Endothelial cell of umbilical vein (primary cell): ENCODE results near the gene LRRC39. TPM values are rescaled to one million over a fixed set of nuclear protein-coding genes. Genes with fewer than 3 reads are reported as not detected.

Experiments used
- BruUV-seq: library from RNA; stranded (reverse); fragments of 400-500 nt; replicated peaks from 2 replicates; lab custom pipeline; 2021; lab: Mats Ljungman, UMichigan
- CTCF ChIA-PET: fragments of 300-600, 350-600 bp; sonication (Branson Sonifier 250); formaldehyde crosslinking; loops from one replicate; lab custom pipeline; 2021; ENCODE audit warnings: antibody characterized with exemption, inconsistent platforms; lab: Charles Lee
- POLR2A ChIA-PET: fragments of 300-600, 350-600 bp; sonication (Branson Sonifier 250); formaldehyde crosslinking; loops from one replicate; lab custom pipeline; 2021; ENCODE audit warnings: antibody characterized with exemption, inconsistent platforms; lab: Charles Lee
- DNase-seq: peaks from one replicate; pipeline ENCODE4 v3.0.0-alpha.2; 2011; ENCODE audit warnings: low read depth, low spot score
- FAIRE-seq: peaks from 2 replicates; lab custom pipeline; 2011; peaks lifted over from hg19 to GRCh38; lab: Jason Lieb, UNC
- H2AFZ ChIP-seq: 2 replicates; pipeline ENCODE4 v1.6.0; 2012; ENCODE audit warnings: low read depth, low read length, control low read depth, inconsistent platforms
- H3K27ac ChIP-seq: 2 replicates; pipeline ENCODE4 v1.5.1; 2011; ENCODE audit warnings: low read depth, mild to moderate bottlenecking, control low read depth, low read length, moderate library complexity; ENCODE audit not compliant: insufficient read depth
- H3K27me3 ChIP-seq, 2 experiments: 2 replicates each; pipeline versions ENCODE4 v1.6.0 to v1.6.1; 2011; ENCODE audit warnings: low read length in 2 of 2, mixed read lengths in 1 of 2; ENCODE audit not compliant: control insufficient read depth in 2 of 2, insufficient read depth in 2 of 2
- H3K36me3 ChIP-seq, 2 experiments: 2 replicates in 1 of 2; 3 replicates in 1 of 2; pipeline ENCODE4 v1.5.1; 2011; ENCODE audit warnings: low read length in 2 of 2, mild to moderate bottlenecking in 1 of 2, moderate library complexity in 1 of 2; ENCODE audit not compliant: control insufficient read depth in 2 of 2, insufficient read depth in 2 of 2; ENCODE audit errors: extremely low read depth in 1 of 2
- H3K4me1 ChIP-seq: 3 replicates; pipeline ENCODE4 v1.5.1; 2011; ENCODE audit warnings: mild to moderate bottlenecking, low read length; ENCODE audit not compliant: control insufficient read depth, insufficient read depth; ENCODE audit errors: extremely low read depth
- H3K4me2 ChIP-seq: 2 replicates; pipeline ENCODE4 v1.6.1; 2011; ENCODE audit warnings: low read length, control low read depth, mixed read lengths; ENCODE audit not compliant: insufficient read depth
- H3K4me3 ChIP-seq, 3 experiments: fragments of 200-600 bp in 1 of 3; sonication (generic), shearing (Covaris generic) in 1 of 3; replicated peaks in 1 of 3; 2 replicates each; pipeline ENCODE4 v1.5.1; 2011 to 2016; ENCODE audit warnings: control low read depth in 3 of 3, low read length in 3 of 3, mild to moderate bottlenecking in 2 of 3, inconsistent platforms in 1 of 3, low read depth in 1 of 3, moderate library complexity in 1 of 3; ENCODE audit not compliant: insufficient read depth in 1 of 3
- H3K79me2 ChIP-seq: 2 replicates; pipeline ENCODE4 v1.6.0; 2012; ENCODE audit warnings: low read length, inconsistent platforms; ENCODE audit not compliant: control insufficient read depth, insufficient read depth
- H3K9ac ChIP-seq: replicated peaks from 2 replicates; pipeline ENCODE3; 2011; ENCODE audit warnings: low read length, control low read depth; ENCODE audit not compliant: insufficient read depth; ENCODE audit errors: extremely low read depth
- H3K9me1 ChIP-seq: replicated peaks from 3 replicates; pipeline ENCODE4 v1.6.0; 2011; ENCODE audit warnings: mild to moderate bottlenecking, low read length; ENCODE audit not compliant: control insufficient read depth, insufficient read depth; ENCODE audit errors: extremely low read depth
- H3K9me3 ChIP-seq: replicated peaks from 2 replicates; pipeline ENCODE4 v1.5.1; 2012; ENCODE audit warnings: low read length, inconsistent platforms; ENCODE audit not compliant: control insufficient read depth, insufficient read depth
- H4K20me1 ChIP-seq: replicated peaks from 2 replicates; pipeline ENCODE3; 2011; ENCODE audit warnings: mild to moderate bottlenecking, low read length; ENCODE audit not compliant: control insufficient read depth, insufficient read depth; ENCODE audit errors: extremely low read depth
- CTCF ChIP-seq, 2 donors: IDR thresholded peaks; 1 replicate in 1 of 2; 2 replicates in 1 of 2; pipeline ENCODE4 v1.5.1; 2011; ENCODE audit warnings: low read length in 2 of 2, mild to moderate bottlenecking in 2 of 2, moderate library complexity in 2 of 2, control low read depth in 1 of 2, inconsistent platforms in 1 of 2, low read depth in 1 of 2; ENCODE audit not compliant: insufficient read depth in 1 of 2; ENCODE audit errors: extremely low read depth in 1 of 2
- EZH2 ChIP-seq: IDR thresholded peaks from 2 replicates; pipeline ENCODE4 v1.6.1; 2012; ENCODE audit warnings: borderline replicate concordance, low read depth, mild to moderate bottlenecking, moderate library complexity, low read length, inconsistent platforms; ENCODE audit not compliant: severe bottlenecking
- FOS ChIP-seq: IDR thresholded peaks from 2 replicates; pipeline ENCODE4 v1.6.1; 2011; ENCODE audit warnings: mild to moderate bottlenecking, low read length, moderate library complexity, borderline replicate concordance; ENCODE audit not compliant: insufficient read depth
- JUN ChIP-seq: IDR thresholded peaks from 2 replicates; pipeline ENCODE4 v1.6.1; 2011; ENCODE audit warnings: borderline replicate concordance, low read depth; ENCODE audit not compliant: insufficient read length, insufficient read depth
- POLR2A ChIP-seq: IDR thresholded peaks from 2 replicates; pipeline ENCODE4 v1.6.1; 2012; ENCODE audit warnings: low read depth, mild to moderate bottlenecking, control low read depth, low read length
- POLR2AphosphoS5 ChIP-seq: IDR thresholded peaks from 2 replicates; pipeline ENCODE4 v1.6.1; 2012; ENCODE audit warnings: low read depth, mild to moderate bottlenecking, control low read depth, low read length, moderate library complexity; ENCODE audit not compliant: insufficient read depth
- dilution Hi-C: fragments of 300-500 bp; cut with MboI; formaldehyde crosslinking; loops from one replicate; pipeline ENCODE4 v1.15.0; 2019; ENCODE audit warnings: low sequenced_read_pairs; ENCODE audit not compliant: extremely low pct_ligation_motif_present
- intact Hi-C: fragments of 100-400 bp; cut with micrococcal nuclease; formaldehyde crosslinking; loops from one replicate; pipeline ENCODE4 v1.10.0; 2022
- polyA plus RNA-seq, 4 experiments: library from polyadenylated mRNA; depleted of rRNA in 3 of 4; stranded (reverse) in 3 of 4; unstranded in 1 of 4; fragments of >200 nt; gene quantifications; 2 replicates each; pipeline versions ENCODE4 v1.2.1 to v1.2.3, GENCODE V29; 2011 to 2012; ENCODE audit warnings: missing spikeins in 1 of 4
- total RNA-seq: library from RNA; stranded (reverse); gene quantifications from 2 replicates; pipeline ENCODE4 v1.2.3, GENCODE V29; 2021

The LRRC39 gene
- total and polyA plus RNA-seq, 2 donors (not counting 3 experiments of a cell fraction or from before 2014, with no cell fraction given): 0.40 to 0.65 TPM

GRCh38 chr1:100219457-100219856, 41.4 kb upstream of the LRRC39 start:
- POLR2A ChIA-PET: no interaction called here
- FAIRE-seq: no peak
- Histone ChIP-seq H3K4me2 (no peak overlapping the region), H3K79me2 (no peaks in the 10 kb centered on the region), H3K9ac (no peak overlapping the region), H3K4me3 (no peak overlapping the region), H3K36me3 (peaks cover 4 to 5% of the 10 kb centered on the region in 2 experiments), H2AFZ (no peak overlapping the region), H3K27ac (no peak overlapping the region), H3K4me1 (no peaks in the 10 kb centered on the region), H3K27me3 (no peaks in the 10 kb centered on the region), H3K9me1 (no peaks in the 10 kb centered on the region), H4K20me1 (no peaks in the 10 kb centered on the region), H3K9me3 (no peaks in the 10 kb centered on the region)
- DNase-seq: no peak
- TF ChIP-seq EZH2 (no peak), CTCF (IDR thresholded peaks at IDR 0.05; ENCODE audit: extremely low read depth in 1 of 2, insufficient read depth in 1 of 2, low read depth in 1 of 2, low read length in 2 of 2) (no peak)
- intact Hi-C loops (no loop called here), dilution Hi-C loops (no loop called here)
- BruUV-seq: no TSS peak
- CTCF ChIA-PET: no interaction called here

DNA sequence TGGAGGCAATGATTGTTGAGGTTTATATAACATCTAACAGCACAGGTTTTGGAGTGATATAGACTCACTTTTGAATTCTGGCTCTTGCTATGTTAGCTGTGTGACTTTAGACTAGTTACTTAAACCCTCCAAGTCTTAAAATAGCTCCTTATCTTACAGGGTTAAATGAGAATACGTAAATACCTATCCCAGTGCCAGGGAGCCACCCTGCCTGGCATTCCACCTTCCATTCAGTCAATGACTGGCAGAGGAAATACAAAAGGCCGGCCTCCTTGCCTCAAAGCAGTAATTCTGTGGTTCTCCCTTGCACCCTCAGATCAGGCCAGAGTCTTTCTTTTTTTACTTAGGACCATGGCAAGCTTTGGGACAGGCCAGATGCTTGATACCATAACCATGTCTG, 39.8 kb upstream of the LRRC39 start:
- TF ChIP-seq JUN: no peak
- no peak for TF ChIP-seq EZH2
- no peak for TF ChIP-seq POLR2AphosphoS5
- no peak for TF ChIP-seq POLR2A
- TF ChIP-seq FOS: no peak
- H3K4me2 ChIP-seq: no peak overlapping the region
- no TSS peak for BruUV-seq
- no peaks in the 10 kb centered on the region for H3K4me1 ChIP-seq
- intact Hi-C loops: no loop called here
- no peaks in the 10 kb centered on the region for H4K20me1 ChIP-seq
- no peaks in the 10 kb centered on the region for H3K9me3 ChIP-seq
- H3K79me2 ChIP-seq: no peaks in the 10 kb centered on the region
- H3K9ac ChIP-seq: no peak overlapping the region
- ChIA-PET CTCF (no interaction called here), POLR2A (no interaction called here)
- no peak for FAIRE-seq
- no peak overlapping the region for H3K4me3 ChIP-seq
- H3K36me3 ChIP-seq: peaks cover 4 to 7% of the 10 kb centered on the region in 2 experiments
- H3K27me3 ChIP-seq: no peaks in the 10 kb centered on the region
- dilution Hi-C loops: no loop called here
- no peaks in the 10 kb centered on the region for H3K9me1 ChIP-seq
- H3K27ac ChIP-seq: no peak overlapping the region
- no peak overlapping the region for H2AFZ ChIP-seq
- no peak for DNase-seq
